Measurements from ENCODE around the gene RTKN.
"Not testable (repeated sequence)": the region's sequence is repeated elsewhere in the genome, so short reads cannot be mapped to it uniquely, and the experiment has no call there.

The RTKN gene

GRCh38 chr2:74462786-74463105 lies 21.0 kb upstream of the RTKN start:
- no peaks in the 10 kb centered on the region for H3K27me3 ChIP-seq (ENCODE audit: low read length)
- no peak overlapping the region for H2AFZ ChIP-seq (ENCODE audit: low read depth, low read length, severe bottlenecking)
- H3K79me2 ChIP-seq (ENCODE audit: insufficient read depth, low read length), result peaks cover 11% of the 10 kb centered on the region
- H3K9me3 ChIP-seq (ENCODE audit: insufficient read depth, low read length), result no peaks in the 10 kb centered on the region
- no peak overlapping the region for H3K9ac ChIP-seq (ENCODE audit: low read length)
- no peaks in the 10 kb centered on the region for H3K9me2 ChIP-seq (replicated peaks; ENCODE audit: insufficient read depth, low read length)
- H3K4me3 ChIP-seq (ENCODE audit: insufficient read depth, low read length, poor library complexity, severe bottlenecking), result no peak overlapping the region
- no peaks in the 10 kb centered on the region; the same call in 1 of the 2 replicates for H3K36me3 ChIP-seq (ENCODE audit: low read length)
- peaks cover 4% of the 10 kb centered on the region; the same call in 1 of the 2 replicates for H3F3A ChIP-seq (ENCODE audit: insufficient read depth)
- TF ChIP-seq EZH2phosphoT487 (conservative IDR thresholded peaks at IDR 0.05; ENCODE audit: low read length) (no peak), CTCF (IDR thresholded peaks at IDR 0.05; ENCODE audit: insufficient read depth, low read length, poor library complexity, severe bottlenecking) (no peak)
- H3K27ac ChIP-seq (ENCODE audit: low read depth, low read length), result no peak overlapping the region
- H4K20me1 ChIP-seq (ENCODE audit: low read depth, low read length), result no peaks in the 10 kb centered on the region
- no peak overlapping the region for H3K4me2 ChIP-seq (ENCODE audit: low read depth, low read length, poor library complexity, severe bottlenecking)

GRCh38 chr2:74462054-74462785 lies 20.5 kb upstream of the RTKN start:
- Histone ChIP-seq H3K4me3 (ENCODE audit: insufficient read depth, low read length, poor library complexity, severe bottlenecking) (no peak overlapping the region), H3K27me3 (ENCODE audit: low read length) (no peaks in the 10 kb centered on the region), H4K20me1 (ENCODE audit: low read depth, low read length) (no peaks in the 10 kb centered on the region), H3K27ac (ENCODE audit: low read depth, low read length) (no peak overlapping the region), H3K9me3 (ENCODE audit: insufficient read depth, low read length) (no peaks in the 10 kb centered on the region), H3F3A (ENCODE audit: insufficient read depth) (peaks cover 4% of the 10 kb centered on the region), H3K79me2 (ENCODE audit: insufficient read depth, low read length) (peaks cover 11% of the 10 kb centered on the region), H2AFZ (ENCODE audit: low read depth, low read length, severe bottlenecking) (no peak overlapping the region), H3K36me3 (ENCODE audit: low read length) (no peaks in the 10 kb centered on the region; the same call in 1 of the 2 replicates), H3K9ac (ENCODE audit: low read length) (no peak overlapping the region), H3K9me2 (replicated peaks; ENCODE audit: insufficient read depth, low read length) (no peaks in the 10 kb centered on the region), H3K4me2 (ENCODE audit: low read depth, low read length, poor library complexity, severe bottlenecking) (no peak overlapping the region)
- no peak for TF ChIP-seq EZH2phosphoT487 (conservative IDR thresholded peaks at IDR 0.05; ENCODE audit: low read length)

DNA sequence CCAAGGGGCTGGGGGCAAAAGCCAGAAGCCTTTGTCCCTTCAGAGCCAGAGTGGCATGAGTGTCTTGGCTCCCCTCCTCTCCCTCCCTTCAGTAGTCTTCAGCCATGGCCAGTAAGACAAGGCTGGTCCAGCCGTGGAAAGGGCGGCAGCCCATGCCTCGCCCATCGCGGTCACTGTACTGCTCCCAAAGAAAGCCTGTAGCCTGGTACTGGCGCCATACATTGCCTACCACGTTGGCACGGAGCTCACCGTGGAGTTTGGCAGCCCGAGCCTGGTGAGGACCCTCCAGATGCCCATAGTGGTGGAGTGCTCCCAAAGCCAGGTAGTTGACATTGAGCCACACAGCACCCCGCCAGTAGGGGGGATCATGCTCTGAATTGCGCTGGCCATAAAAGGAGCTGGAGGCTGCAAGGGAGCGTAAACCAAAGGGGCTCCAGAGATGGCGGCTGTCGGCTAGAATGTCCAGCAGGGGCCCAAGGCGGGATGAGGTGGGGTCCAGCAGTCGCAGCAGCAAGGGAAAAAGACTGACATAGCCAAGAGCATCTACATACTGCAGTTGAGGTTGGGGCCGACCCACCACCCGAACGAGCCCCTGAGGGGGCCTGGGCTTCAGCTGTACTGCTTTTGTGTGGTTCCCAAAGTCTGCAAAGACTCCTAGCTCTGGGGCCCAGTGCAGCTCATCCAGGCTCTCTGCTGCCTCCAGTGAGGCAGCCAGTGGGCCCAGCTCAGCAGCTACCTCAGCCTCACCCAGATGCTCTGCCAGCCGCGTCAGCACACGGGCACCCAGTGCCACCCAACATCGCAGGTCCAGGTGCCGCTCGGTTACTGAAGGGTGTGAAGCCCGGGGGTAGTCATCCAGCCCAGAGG lies 19.7 kb upstream of the RTKN start:
- H3K27me3 ChIP-seq (ENCODE audit: low read length), result no peaks in the 10 kb centered on the region
- no peak overlapping the region for H3K9ac ChIP-seq (ENCODE audit: low read length)
- peak; percentile 13 for TF ChIP-seq CTCF (IDR thresholded peaks at IDR 0.05; ENCODE audit: insufficient read depth, low read length, poor library complexity, severe bottlenecking)
- TF ChIP-seq EZH2phosphoT487 (conservative IDR thresholded peaks at IDR 0.05; ENCODE audit: low read length), result no peak
- H3F3A ChIP-seq (ENCODE audit: insufficient read depth), result peaks cover 12% of the 10 kb centered on the region
- H3K9me2 ChIP-seq (replicated peaks; ENCODE audit: insufficient read depth, low read length), result no peaks in the 10 kb centered on the region
- no peaks in the 10 kb centered on the region for H3K9me3 ChIP-seq (ENCODE audit: insufficient read depth, low read length)
- H3K4me3 ChIP-seq (ENCODE audit: insufficient read depth, low read length, poor library complexity, severe bottlenecking), result no peak overlapping the region
- H3K79me2 ChIP-seq (ENCODE audit: insufficient read depth, low read length), result peaks cover 11% of the 10 kb centered on the region
- H3K36me3 ChIP-seq (ENCODE audit: low read length), result no peaks in the 10 kb centered on the region; the same call in 1 of the 2 replicates
- H4K20me1 ChIP-seq (ENCODE audit: low read depth, low read length), result no peaks in the 10 kb centered on the region
- H3K4me2 ChIP-seq (ENCODE audit: low read depth, low read length, poor library complexity, severe bottlenecking), result no peak overlapping the region
- no peak overlapping the region for H2AFZ ChIP-seq (ENCODE audit: low read depth, low read length, severe bottlenecking)
- H3K27ac ChIP-seq (ENCODE audit: low read depth, low read length), result no peak overlapping the region

DNA sequence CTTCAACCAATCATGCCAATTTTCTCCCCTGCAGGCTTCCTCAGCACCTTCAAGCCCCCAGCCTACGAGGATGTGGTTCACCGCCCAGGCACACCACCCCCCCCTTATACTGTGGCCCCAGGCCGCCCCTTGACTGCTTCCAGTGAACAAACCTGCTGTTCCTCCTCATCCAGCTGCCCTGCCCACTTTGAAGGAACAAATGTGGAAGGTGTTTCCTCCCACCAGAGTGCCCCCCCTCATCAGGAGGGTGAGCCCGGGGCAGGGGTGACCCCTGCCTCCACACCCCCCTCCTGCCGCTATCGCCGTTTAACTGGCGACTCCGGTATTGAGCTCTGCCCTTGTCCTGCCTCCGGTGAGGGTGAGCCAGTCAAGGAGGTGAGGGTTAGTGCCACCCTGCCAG lies 18.4 kb upstream of the RTKN start:
- H3K9ac ChIP-seq (ENCODE audit: low read length); H2AFZ ChIP-seq (ENCODE audit: low read depth, low read length, severe bottlenecking); H3K4me2 ChIP-seq (ENCODE audit: low read depth, low read length, poor library complexity, severe bottlenecking): not testable (repeated sequence)

GRCh38 chr2:74459503-74460118 lies 17.9 kb upstream of the RTKN start:
- not testable (repeated sequence) for H4K20me1 ChIP-seq (ENCODE audit: low read depth, low read length); H3K27me3 ChIP-seq (ENCODE audit: low read length); H3K27ac ChIP-seq (ENCODE audit: low read depth, low read length); H3K9me3 ChIP-seq (ENCODE audit: insufficient read depth, low read length); H2AFZ ChIP-seq (ENCODE audit: low read depth, low read length, severe bottlenecking); H3K9me2 ChIP-seq (replicated peaks; ENCODE audit: insufficient read depth, low read length); H3K36me3 ChIP-seq (ENCODE audit: low read length)
- peak overlapping the region; percentile 86 for H3K4me3 ChIP-seq (ENCODE audit: insufficient read depth, low read length, poor library complexity, severe bottlenecking)
- H3F3A ChIP-seq (ENCODE audit: insufficient read depth), result peaks cover 14% of the 10 kb centered on the region
- peak overlapping the region; percentile 82; the same call in 1 of the 2 replicates for H3K9ac ChIP-seq (ENCODE audit: low read length)
- peaks cover 14% of the 10 kb centered on the region for H3K79me2 ChIP-seq (ENCODE audit: insufficient read depth, low read length)
- H3K4me2 ChIP-seq (ENCODE audit: low read depth, low read length, poor library complexity, severe bottlenecking), result peak overlapping the region; percentile 95

More for the DNA sequence above, 18.4 kb upstream of the RTKN start:
- H3K27ac ChIP-seq (ENCODE audit: low read depth, low read length); H3K4me3 ChIP-seq (ENCODE audit: insufficient read depth, low read length, poor library complexity, severe bottlenecking); H3K27me3 ChIP-seq (ENCODE audit: low read length); H3K36me3 ChIP-seq (ENCODE audit: low read length); H4K20me1 ChIP-seq (ENCODE audit: low read depth, low read length); H3K9me3 ChIP-seq (ENCODE audit: insufficient read depth, low read length); H3K9me2 ChIP-seq (replicated peaks; ENCODE audit: insufficient read depth, low read length): not testable (repeated sequence)
- Histone ChIP-seq H3K79me2 (ENCODE audit: insufficient read depth, low read length) (peaks cover 18% of the 10 kb centered on the region), H3F3A (ENCODE audit: insufficient read depth) (peaks cover 14% of the 10 kb centered on the region)

Data from SU-DHL-6 (cell line).